GM19238 (cell line): Measurements from ENCODE around the gene APBA3.
"Not testable (repeated sequence)": the region's sequence is repeated elsewhere in the genome, so short reads cannot be mapped to it uniquely, and the experiment has no call there.

Experiments used
- DNase-seq: peaks from one replicate; pipeline ENCODE4 v3.0.0; 2011; ENCODE audit warnings: low spot score; ENCODE audit not compliant: insufficient read length

The APBA3 gene

DNA sequence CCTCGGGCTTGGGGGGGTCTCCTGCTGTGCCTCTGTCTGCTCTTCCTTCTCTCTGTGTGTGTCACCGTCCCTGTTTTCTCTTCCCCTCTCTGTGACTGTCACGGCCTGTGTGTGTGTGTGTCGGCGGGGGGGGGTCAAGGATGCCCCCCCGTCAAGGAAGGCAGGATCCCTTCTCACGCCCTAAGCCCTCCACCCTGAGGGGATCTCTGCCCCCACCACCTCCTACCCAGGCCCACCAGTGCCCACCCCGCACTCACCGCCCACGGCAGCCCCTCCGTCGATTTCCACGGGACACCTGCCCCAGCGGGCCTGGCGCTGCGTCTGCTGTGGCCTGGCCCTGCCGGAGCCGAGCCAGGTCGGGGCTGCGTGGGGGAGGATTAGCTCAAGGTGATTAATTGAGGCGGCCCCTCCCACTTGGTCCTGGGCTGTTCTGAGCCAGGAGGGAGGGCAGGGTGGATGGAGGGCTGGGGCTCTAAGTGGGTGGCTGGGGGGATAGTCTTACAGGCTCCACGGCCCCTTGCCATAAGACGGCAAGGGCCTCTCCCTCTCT, 10.5 kb upstream of the APBA3 start, which contains the start of gene RAX2:
Gene RAX2 (minus strand): TSS at position 323 of the 550 bp plus-strand sequence. CDS start 486 bp downstream, outside the sequence.
- DNase-seq: no peak

GRCh38 chr19:3771000-3771905, 9.8 kb upstream of the APBA3 start:
- no peak for DNase-seq

DNA sequence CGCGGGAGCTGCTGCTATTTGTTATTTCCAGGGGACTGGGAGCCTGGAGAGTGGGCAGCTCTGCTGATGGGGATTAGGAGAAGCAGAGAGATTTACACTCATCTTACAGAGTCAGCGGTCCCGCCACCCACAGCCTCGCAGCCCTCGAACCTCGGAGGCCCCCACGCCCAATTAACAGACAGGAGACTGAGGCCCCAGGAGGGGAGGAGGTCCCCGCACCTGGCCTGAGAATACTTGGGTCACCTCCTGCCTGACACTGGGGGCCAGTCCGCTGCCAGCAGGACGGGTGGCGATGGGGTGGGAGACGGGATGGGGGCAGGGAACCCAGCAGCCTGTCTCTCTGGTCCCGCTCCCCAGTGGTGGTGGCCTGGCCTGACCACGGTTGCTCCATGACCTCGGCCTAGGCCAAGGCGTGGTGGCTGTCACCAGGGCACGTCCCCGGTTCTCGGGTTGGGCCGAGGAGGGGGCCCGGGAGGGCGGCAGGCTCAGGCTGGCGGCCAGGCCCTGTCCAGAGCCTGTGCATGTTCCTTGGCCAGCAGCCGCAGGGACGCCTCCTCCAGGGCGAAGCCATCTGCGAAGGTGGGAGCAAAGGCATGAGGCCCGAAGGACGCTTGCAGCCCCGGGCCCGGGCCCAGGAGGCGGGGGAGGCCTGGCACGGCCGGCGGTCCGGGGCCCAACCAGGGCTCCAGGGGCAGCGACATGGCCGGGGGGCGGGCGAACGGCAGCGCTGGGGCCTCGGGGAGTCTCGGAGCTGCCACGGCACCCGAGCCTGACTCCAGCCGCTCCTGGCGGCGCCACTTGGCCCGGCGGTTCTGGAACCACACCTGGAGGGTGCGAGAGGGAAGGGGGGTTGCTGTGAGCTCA, 8.9 kb upstream of the APBA3 start:
- no peak for DNase-seq

GRCh38 chr19:3769494-3769893, 8.0 kb upstream of the APBA3 start:
- DNase-seq: no peak

GRCh38 chr19:3768748-3769099, 7.2 kb upstream of the APBA3 start:
- DNase-seq: no peak

- DNase-seq: no peak
Observed at GRCh38 chr19:3768015-3768747, 6.7 kb upstream of the APBA3 start.

DNA sequence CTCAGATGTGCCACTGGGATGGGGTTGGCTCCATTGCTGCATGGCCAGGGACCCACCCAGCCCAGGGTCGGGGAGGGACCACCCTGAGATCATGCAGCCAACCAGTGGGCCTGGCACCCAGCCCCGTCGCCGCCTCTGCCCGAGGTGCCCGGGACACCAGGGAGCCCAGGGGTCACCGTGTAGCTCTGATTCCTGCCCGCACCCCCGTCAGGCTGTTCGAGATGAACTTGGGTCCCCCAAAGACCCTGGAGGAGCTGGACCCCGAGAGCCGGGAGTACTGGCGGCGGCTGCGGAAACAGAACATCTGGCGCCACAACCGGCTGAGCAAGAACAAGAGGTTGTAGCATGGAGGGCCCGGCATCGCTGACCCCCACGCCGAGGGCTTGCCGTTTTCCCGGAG, 5.6 kb upstream of the APBA3 start:
- DNase-seq: no peak

DNA sequence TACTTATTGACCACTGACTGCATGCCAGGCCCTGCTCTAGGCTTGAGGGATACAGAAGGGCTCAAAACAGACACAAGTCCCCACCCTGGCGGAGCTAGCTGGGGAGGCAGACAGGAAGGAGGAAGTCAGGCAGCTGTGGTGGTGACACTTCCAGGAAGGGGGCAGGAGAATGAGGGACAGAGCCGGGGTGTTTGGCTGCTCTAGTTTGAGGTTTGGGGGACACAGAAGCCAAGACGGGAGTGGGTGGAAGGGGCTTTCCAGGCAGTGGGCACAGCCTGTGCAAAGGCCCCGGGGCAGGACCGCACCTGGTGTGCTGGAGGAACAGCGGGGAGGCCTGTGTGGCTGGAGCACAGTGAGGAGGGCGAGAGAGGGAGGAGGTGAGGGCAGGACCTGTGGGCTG, 5.0 kb upstream of the APBA3 start:
- DNase-seq: no peak

DNA sequence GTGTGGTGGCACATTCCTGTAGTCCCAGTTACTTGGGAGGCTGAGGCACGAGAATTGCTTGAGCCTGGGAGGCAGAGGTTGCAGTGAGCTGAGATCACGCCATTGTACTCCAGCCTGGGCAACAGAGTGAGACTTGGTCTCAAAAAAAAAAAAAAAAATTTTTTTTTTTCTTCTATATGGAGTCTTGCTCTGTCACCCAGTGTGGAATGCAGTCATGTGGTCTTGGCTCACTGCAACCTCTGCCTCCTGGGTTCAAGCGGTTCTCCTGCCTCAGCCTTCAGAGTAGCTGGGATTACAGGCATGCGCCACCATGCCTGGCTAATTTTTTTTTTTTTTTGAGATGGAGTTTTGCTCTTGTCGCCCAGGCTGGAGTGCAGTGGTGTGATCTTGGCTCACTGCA, 4.3 kb upstream of the APBA3 start:
- DNase-seq: not testable (repeated sequence)

DNA sequence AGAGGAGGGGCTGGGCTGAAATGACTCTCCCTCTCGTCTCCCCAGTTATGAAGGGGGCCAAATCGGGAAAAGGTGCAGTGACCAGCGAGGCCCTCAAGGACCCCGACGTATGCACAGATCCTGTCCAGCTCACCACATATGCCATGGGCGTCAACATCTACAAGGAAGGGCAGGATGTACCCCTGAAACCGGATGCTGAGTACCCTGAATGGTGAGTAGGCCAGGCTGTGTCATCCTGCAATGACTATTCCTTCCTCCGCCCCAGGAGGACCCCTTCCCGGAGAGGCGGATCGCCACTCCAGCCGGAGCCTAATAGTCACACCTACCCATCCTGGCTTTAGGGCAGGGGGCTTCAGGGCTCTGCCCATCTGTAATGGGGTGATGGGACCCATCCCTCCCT, 3.6 kb upstream of the APBA3 start:
- no peak for DNase-seq

- DNase-seq: peak; percentile 98
Observed at GRCh38 chr19:3762501-3763459, 1.3 kb upstream of the APBA3 start, which contains the start of gene MRPL54. MRPL54 (plus strand) TSS chr19:3762682; CDS start chr19:3762701, 19 bp downstream.

DNA sequence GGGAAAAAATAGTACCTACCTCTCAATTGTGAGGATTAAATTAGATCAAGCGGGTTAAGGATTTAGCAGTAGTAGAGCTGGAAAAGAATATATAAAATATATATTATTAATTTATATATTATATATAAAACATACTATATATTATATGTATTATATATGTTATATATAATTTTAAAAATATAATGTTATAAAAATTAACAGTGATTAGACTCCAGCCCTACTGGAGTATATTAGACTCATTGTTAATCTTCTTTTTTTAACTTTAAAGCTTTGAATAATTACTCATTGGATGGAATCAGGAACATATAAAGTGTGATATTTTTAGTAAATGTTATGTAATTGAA, 610 bp upstream of the APBA3 start:
- DNase-seq: no peak

GRCh38 chr19:3760871-3761361, 576 bp downstream of the APBA3 start:
- DNase-seq: no peak

- DNase-seq: no peak
Observed at GRCh38 chr19:3759482-3760254, 1.8 kb downstream of the APBA3 start.

DNA sequence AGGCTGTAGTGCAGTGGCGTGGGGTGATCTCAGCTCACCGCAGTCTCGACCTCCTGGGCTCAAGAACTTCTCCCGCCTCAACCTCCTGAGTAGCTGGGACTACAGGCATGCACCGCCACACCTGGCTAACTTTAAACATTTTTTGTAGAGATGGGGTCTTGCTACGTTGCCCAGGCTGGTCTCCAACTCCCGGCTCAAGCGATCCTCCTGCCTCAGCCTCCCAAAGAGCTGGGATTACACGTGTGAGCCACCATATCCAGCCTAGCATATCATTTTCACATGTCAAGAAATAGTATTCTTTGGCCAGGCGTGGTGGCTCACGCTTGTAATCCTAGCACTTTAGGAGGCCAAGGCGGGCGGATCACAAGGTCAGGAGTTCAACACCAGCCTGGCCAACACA, 3.2 kb downstream of the APBA3 start:
- DNase-seq: not testable (repeated sequence)

DNA sequence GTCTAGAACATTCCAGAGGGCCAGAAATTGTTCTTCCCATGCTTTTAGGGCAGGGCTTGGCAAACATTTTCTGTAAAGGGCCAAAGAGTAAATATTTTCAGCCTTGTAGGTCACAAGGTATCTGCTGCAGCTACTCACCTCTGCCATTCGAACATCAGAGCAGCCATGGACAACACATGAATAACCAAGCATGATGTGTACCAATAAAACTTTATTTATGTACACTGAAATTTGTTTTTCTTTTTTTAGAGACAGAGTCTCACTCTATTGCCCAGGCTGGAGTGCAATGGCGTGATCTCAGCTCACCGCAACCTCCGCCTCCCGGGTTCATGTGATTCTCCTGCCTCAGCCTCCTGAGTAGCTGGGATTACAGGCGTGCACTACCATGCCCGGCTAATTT, 3.8 kb downstream of the APBA3 start:
- DNase-seq: not testable (repeated sequence)

GRCh38 chr19:3753631-3754410, 7.7 kb downstream of the APBA3 start:
- DNase-seq: no peak

DNA sequence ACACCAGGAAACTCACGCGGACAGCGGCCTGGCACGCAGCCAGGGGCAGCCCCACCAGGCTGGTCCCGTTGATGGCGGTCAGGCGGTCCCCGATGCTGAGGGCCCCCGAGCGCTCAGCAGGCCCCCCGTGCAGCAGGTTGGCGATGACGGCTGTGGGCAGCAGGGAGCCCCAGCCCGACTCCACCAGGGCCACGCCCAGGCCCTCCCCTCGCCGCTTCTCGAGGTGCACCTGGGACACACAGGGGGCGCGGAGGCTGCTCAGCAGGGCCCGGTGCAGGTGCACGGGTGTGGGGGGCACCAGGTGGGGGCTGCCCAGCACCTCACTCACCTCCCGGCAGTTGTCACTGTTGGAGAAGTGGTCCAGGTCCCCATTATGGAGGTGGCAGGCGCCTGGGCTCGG, 9.0 kb downstream of the APBA3 start:
- no peak for DNase-seq
